GM10266 (cell line): ENCODE results near the gene TNPO1.
"Not testable (repeated sequence)": the region's sequence is repeated elsewhere in the genome, so short reads cannot be mapped to it uniquely, and the experiment has no call there.

Source experiments
- DNase-seq: peaks from one replicate; pipeline ENCODE4 v3.0.0; 2012; ENCODE audit errors: extremely low spot score
- CTCF ChIP-seq: IDR thresholded peaks from 2 replicates; pipeline ENCODE4 v1.5.1; 2012; ENCODE audit warnings: mild to moderate bottlenecking, low read depth; ENCODE audit not compliant: control insufficient read depth, insufficient read depth; ENCODE audit errors: missing control alignments

The TNPO1 gene

GRCh38 chr5:72922422-72922821 is 106.0 kb downstream of the TNPO1 start:
- no peak for TF ChIP-seq CTCF
- DNase-seq = no peak

- DNase-seq = no peak
- no peak for TF ChIP-seq CTCF
Measured at GRCh38 chr5:72925336-72926010, 109.0 kb downstream of the TNPO1 start.

- not testable (repeated sequence) for DNase-seq
Measured at GRCh38 chr5:72932686-72933085, 116.2 kb downstream of the TNPO1 start.

GRCh38 chr5:72934953-72935725 is 118.7 kb downstream of the TNPO1 start:
- DNase-seq = not testable (repeated sequence)

GRCh38 chr5:72936893-72937292 is 120.4 kb downstream of the TNPO1 start:
- no peak for DNase-seq
- TF ChIP-seq CTCF = no peak

- DNase-seq = no peak
- no peak for TF ChIP-seq CTCF
Measured at GRCh38 chr5:72937517-72938061, 121.1 kb downstream of the TNPO1 start.

- no peak for DNase-seq
- TF ChIP-seq CTCF = no peak
Measured at GRCh38 chr5:72938206-72938605, 121.7 kb downstream of the TNPO1 start.

- no peak for DNase-seq
- no peak for TF ChIP-seq CTCF
Measured at GRCh38 chr5:72940082-72940481, 123.6 kb downstream of the TNPO1 start.
